Measurements from ENCODE around the gene ARMS2.

ARMS2 gene

GRCh38 chr10:122455376-122456079 is 1.1 kb downstream of the ARMS2 start:
- DNase-seq: no peak

GRCh38 chr10:122457934-122458333 is 3.5 kb downstream of the ARMS2 start:
- no peak for DNase-seq

GRCh38 chr10:122458693-122459092 is 4.2 kb downstream of the ARMS2 start:
- DNase-seq: no peak

DNA sequence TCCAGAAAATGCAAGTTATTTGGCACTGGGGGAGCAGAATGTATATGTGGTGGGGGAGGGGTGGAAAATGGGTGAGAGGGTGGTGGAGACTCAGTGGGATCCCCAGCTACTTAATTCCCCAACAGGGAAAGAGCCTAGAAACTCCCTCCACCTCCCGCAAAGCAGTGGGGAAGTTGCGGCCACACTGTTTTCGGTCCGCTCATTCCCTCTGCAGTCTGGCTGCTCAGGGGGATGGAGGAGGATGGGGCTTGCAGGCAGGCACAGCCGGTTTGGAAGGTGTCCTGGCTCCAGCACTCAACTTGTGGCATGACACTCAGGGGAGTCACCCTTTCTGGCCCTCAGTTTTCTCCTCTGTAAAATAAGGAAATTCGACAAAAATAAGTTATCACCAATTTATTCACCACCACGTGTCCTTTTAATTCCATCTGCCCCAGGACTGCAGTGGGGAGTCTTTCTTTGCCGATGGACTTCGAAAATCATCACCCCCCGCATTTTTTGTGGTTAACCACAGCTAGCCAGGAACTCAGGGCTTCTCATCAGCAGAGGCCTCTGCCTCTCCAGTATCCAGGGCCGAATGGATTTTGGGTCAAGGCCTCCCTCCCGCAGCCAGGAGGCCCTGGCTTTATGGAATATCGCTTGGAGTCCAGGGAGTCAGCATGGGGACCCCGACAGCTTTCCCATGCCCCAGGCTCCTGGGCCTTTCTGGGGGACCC is 5.3 kb downstream of the ARMS2 start:
- no peak for DNase-seq

DNA sequence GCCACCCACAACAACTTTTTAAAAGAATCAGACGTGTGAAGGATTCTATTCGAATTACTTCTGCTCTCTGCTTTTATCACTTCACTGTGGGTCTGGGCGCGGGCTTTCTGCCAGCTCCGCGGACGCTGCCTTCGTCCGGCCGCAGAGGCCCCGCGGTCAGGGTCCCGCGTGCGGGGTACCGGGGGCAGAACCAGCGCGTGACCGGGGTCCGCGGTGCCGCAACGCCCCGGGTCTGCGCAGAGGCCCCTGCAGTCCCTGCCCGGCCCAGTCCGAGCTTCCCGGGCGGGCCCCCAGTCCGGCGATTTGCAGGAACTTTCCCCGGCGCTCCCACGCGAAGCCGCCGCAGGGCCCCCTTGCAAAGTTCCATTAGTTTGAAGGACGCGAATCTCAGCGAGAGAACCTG is 6.4 kb downstream of the ARMS2 start:
- DNase-seq: no peak

- peak in 1 of 2 donors; percentile 14 for DNase-seq
Measured at GRCh38 chr10:122461367-122461728, 6.9 kb downstream of the ARMS2 start, which contains the start of gene HTRA1. Gene HTRA1, plus strand, starts transcription at chr10:122461553. Its CDS starts 100 bp downstream, at chr10:122461653.

DNA sequence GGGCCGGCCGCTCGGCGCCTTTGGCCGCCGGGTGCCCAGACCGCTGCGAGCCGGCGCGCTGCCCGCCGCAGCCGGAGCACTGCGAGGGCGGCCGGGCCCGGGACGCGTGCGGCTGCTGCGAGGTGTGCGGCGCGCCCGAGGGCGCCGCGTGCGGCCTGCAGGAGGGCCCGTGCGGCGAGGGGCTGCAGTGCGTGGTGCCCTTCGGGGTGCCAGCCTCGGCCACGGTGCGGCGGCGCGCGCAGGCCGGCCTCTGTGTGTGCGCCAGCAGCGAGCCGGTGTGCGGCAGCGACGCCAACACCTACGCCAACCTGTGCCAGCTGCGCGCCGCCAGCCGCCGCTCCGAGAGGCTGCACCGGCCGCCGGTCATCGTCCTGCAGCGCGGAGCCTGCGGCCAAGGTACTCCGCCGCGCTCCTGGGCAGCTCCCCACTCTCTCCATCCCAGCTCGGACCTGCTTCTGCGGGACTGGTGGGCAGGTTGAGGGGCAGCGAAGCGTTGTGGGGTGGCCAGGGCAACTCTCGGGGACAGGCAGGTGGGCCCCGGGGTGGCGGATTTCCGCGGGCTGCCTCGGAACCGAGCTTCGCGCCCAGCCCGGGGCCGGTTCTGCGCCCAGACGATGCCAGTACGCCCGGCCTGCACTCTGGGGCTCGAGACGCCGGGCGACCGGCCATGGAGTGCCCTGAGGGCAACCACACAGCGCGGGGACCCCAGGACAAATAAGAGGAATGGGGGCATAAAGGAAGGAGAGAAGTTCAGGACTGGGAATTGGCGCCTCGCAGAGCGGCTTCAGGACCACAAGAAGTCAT is 7.5 kb downstream of the ARMS2 start:
- DNase-seq: peak in 1 of 2 donors; percentile 26

DNA sequence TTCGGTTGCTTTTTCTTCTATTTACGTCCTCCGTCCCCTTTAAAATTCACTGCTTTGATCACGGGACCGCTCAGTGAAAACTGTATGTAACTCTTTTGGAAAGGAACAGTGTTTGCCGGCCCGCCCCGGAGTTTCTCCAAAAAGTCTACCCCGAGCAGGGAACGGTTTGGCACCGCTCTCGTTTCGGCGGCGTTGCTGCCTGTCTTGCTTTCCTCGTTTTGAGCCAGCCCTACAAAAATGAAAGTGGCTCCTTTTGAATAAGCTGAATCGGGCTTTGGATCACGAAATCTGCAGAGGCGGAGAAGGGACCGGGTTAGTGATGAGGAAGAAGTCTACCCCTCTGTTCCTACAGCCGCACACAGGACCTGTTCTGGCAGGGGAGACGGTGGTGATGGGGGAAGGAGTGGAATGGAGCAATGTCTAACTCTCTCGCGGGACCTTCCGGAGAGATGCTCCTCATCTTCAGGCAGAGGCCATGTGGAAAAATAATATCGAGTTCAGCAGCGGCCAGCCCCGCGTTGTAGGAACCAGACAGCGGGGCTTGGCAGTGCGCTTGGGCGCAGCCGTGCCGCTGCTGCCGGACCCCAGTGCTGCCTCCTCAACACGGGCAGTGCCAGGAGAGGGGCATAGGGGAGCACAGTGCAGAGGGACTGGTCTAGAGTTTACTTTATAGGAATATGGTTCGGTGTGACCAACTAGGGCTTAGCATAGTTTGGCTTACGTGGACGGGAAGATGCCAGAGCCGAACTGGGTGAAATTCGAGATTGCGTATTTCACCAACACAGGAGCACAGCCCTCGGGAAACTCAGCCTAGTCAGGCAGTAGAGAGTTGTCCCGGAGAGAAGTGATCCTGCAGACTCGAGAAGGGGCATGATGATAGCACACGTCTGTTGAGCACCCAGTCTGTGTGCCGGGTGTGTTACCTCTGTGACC is 8.3 kb downstream of the ARMS2 start:
- DNase-seq: peak in 1 of 2 donors; percentile 18

- DNase-seq: no peak
Measured at GRCh38 chr10:122463466-122464249, 9.2 kb downstream of the ARMS2 start.

GRCh38 chr10:122464250-122464510 is 9.7 kb downstream of the ARMS2 start:
- DNase-seq: no peak

DNA sequence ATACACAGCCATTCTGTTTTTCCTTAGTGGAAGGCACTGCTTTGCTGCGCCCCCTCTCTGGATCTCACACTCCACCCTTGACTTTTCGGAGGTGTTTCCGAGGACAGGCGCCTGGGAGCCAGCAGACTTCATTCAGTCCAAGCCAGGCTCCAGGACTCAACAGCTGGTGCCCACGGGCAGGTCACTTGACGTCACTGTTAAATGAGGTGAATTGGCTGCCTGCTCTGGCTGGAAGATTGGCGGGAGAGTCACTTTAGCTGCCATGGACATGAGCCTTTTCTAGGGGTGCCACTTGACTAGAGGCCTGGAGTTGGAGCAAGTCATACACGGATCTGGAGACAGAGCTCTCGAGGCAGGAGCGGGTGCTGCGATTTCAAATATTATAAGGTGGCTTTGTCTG is 10.1 kb downstream of the ARMS2 start:
- DNase-seq: no peak

GRCh38 chr10:122465401-122466040 is 11.1 kb downstream of the ARMS2 start:
- no peak for DNase-seq

DNA sequence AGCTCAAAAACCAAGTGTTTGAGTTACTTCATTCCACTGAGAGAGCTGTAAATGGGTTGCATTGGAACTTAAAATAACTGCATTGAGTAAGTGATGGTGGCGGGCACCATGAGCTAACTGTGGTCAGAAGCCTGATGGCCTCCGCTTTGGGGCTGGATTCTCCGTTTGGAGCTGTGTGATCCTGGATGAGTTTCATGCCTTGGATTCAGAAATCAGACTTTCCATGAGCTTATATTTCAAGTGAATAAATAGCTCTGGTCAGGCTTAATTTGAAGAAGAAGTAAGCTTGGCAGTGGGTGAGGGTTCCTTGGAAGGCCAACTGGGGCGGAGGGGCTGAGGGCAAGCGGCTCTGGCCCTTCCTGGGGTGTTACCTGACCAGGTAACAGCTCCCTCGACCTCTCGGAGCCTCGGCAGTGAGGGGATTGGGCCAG is 12.5 kb downstream of the ARMS2 start:
- no peak for DNase-seq

DNA sequence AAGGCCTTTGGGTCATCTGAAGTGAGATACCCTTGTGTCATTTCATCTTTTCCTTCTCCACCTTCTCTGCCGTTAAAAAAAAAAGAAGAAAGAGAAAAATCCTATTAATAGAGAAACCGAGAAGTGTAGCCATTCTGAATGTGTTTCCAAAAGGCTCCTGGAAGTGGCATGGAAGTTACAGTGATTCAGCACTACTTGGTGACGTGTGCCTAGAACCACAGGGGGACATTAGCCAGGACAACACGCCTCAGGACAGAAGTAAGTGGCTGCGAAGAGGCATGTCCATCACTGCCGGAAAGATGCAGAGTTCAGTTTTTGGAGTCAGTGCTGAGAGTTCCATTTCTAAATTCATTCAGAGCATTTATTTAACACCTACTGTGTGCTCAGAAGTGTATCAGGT is 13.2 kb downstream of the ARMS2 start:
- DNase-seq: no peak

GRCh38 chr10:122468307-122468925 is 14.0 kb downstream of the ARMS2 start:
- no peak for DNase-seq

DNA sequence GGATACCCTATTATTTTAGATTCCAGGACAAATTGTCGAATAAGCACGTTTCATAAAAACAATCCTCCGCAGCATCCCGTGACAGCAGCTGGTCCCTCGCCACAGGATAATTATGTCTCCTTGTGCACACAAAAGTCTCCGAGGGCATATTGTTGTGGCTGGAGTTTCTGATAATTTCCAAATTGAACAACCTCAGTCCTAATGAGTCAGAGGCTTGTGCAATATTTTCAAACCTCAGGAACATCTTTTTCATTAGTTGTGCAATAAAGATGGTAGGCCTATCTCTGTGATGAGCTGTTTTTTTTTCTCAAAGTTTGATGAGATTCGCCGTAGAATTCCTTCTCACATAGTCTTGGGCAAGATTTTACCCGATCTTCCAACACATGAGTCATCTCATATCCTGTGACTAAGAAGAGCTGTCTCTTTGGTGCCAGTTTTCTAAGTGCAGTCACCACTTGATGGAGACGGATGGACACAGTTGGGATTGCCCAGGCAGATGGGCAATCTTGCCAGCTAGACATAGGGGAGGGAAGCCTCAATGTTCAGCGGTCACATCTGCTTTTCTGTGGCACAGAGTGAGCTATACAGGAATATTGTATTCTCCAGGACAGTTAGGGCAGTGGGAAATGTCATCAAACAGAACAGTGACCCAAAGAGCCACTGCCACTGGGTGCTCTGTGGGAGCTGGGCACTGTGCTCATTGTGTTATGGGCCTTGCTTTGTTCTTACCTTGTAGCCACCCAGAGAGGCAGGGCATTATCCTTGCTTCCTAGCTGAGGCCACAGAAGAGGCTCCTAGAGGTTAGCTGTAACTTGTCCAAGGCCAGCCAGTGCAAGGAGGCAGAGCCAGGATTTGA is 14.7 kb downstream of the ARMS2 start:
- DNase-seq: no peak

DNA sequence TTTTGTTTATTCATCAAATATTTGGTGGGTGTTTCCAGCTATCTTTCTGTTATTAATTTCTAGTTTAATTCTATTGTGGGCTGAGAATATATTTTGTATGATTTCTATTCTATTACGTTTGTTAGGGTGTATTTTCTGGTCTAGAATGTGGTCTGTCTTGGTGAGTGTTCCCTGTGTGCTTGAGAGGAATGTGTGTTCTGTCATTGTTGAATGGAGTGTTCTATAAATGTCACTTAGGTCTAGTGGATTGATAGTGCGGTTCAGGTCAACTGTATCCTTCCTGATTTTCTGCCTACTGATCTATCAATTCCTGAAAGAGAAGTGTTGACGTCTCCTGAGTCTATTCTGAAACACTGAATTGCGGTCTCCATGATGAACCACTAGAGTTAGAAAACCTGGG is 15.4 kb downstream of the ARMS2 start:
- DNase-seq: no peak

DNA sequence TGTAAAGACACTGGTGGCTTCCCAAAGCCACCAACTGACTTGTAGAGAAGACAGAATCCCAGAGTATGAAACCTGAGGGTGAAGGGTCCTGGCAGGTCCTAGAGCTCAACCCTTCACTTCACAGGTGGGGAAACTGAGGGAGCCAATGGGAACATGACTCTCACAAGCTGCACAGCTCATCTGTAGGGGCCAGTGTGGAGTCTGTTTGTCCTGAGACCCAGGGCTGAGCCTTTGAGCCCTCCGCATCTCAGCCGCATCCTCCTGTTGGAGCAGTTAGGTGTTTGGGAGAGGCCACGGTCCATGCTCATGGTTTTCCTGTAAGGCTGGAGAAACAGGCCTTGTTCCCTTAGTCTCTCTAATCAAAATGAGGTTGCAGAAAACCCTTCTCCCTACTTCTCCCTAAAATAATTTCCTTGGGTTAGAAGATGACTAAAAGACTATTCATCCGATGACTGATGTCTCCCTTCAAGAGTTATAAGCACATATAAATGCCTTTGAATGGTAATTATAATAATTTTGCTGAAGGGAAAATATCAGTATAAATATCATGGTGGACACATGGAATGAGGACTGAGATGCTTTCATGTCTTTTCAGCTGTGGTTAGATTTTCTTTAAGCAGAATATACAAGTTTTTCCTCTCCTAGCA is 17.2 kb downstream of the ARMS2 start:
- DNase-seq: no peak

- DNase-seq: no peak
Measured at GRCh38 chr10:122473116-122473515, 18.7 kb downstream of the ARMS2 start.

Data from stimulated activated CD4-positive, alpha-beta T cell treated with anti-CD3 and anti-CD28 coated beads, Interleukin-2, amount 100 ng/mL, for 24 hours (primary cell).